ENCODE data around the gene MRPL20.

MRPL20 gene

GRCh38 chr1:1394116-1394515, 13.0 kb downstream of the MRPL20 start:
- TF ChIP-seq SP1 (IDR thresholded peaks at IDR 0.05), result no peak
- no peak for TF ChIP-seq FOXA1 (IDR thresholded peaks at IDR 0.05)
- TF ChIP-seq FOXK2 (IDR thresholded peaks at IDR 0.05), result no peak
- no peak for TF ChIP-seq FOXM1 (IDR thresholded peaks at IDR 0.05; ENCODE audit: borderline replicate concordance)
- TF ChIP-seq SUZ12 (IDR thresholded peaks at IDR 0.05), result no peak
- TF ChIP-seq L3MBTL2 (conservative IDR thresholded peaks at IDR 0.05), result no peak
- no peak for TF ChIP-seq ZNF384 (IDR thresholded peaks at IDR 0.05)
- no peak for TF ChIP-seq PKNOX1 (IDR thresholded peaks at IDR 0.05)
- TF ChIP-seq HDGF (IDR thresholded peaks at IDR 0.05; ENCODE audit: borderline replicate concordance), result no peak
- no peak for TF ChIP-seq NFRKB (IDR thresholded peaks at IDR 0.05)
- no peak for TF ChIP-seq ELF4 (IDR thresholded peaks at IDR 0.05)
- TF ChIP-seq CTBP1 (IDR thresholded peaks at IDR 0.05; ENCODE audit: borderline replicate concordance), result no peak
- TF ChIP-seq LEF1 (IDR thresholded peaks at IDR 0.05; ENCODE audit: borderline replicate concordance), result no peak
- TF ChIP-seq TARDBP (IDR thresholded peaks at IDR 0.05), result no peak
- CTCF ChIA-PET, result no interaction called here
- DNase-seq (ENCODE audit: extremely low spot score), result no peak
- POLR2A ChIA-PET, result no interaction called here

- ChIA-PET POLR2A (no interaction called here), CTCF (no interaction called here)
- TF ChIP-seq ZNF384 (IDR thresholded peaks at IDR 0.05) (no peak), BHLHE40 (IDR thresholded peaks at IDR 0.05; ENCODE audit: borderline replicate concordance) (no peak)
- DNase-seq (ENCODE audit: extremely low spot score), result no peak
Measured at GRCh38 chr1:1393428-1393827, 13.7 kb downstream of the MRPL20 start.

- CTCF ChIA-PET, result interaction anchor here (2.5 kb wide), 1 partner anchor 9 kb away, joined by 9 read pairs; no protein-coding TSS in a partner anchor
- no peak for DNase-seq (ENCODE audit: extremely low spot score)
- TF ChIP-seq ELF4 (IDR thresholded peaks at IDR 0.05) (no peak), BHLHE40 (IDR thresholded peaks at IDR 0.05; ENCODE audit: borderline replicate concordance) (no peak), CTBP1 (IDR thresholded peaks at IDR 0.05; ENCODE audit: borderline replicate concordance) (no peak), HDGF (IDR thresholded peaks at IDR 0.05; ENCODE audit: borderline replicate concordance) (no peak), SUZ12 (IDR thresholded peaks at IDR 0.05) (no peak), NFRKB (IDR thresholded peaks at IDR 0.05) (no peak), TARDBP (IDR thresholded peaks at IDR 0.05) (no peak), ZNF384 (IDR thresholded peaks at IDR 0.05) (no peak), ARNT (IDR thresholded peaks at IDR 0.05) (no peak), FOXM1 (IDR thresholded peaks at IDR 0.05; ENCODE audit: borderline replicate concordance) (no peak), FOXK2 (IDR thresholded peaks at IDR 0.05) (no peak), FOXA1 (IDR thresholded peaks at IDR 0.05) (no peak), L3MBTL2 (conservative IDR thresholded peaks at IDR 0.05) (no peak), SP1 (IDR thresholded peaks at IDR 0.05) (no peak), LEF1 (IDR thresholded peaks at IDR 0.05; ENCODE audit: borderline replicate concordance) (no peak), PKNOX1 (IDR thresholded peaks at IDR 0.05) (no peak)
- POLR2A ChIA-PET, result no interaction called here
Measured at GRCh38 chr1:1393014-1393413, 14.1 kb downstream of the MRPL20 start.

- POLR2A ChIA-PET, result interaction anchor here (1.8 kb wide), 1 partner anchor 8 kb away, joined by 7 read pairs; the partner anchor contains the start of gene CCNL2
- CTCF ChIA-PET, result interaction anchor here (2.5 kb wide), 1 partner anchor 11 kb away, joined by 9 read pairs; no protein-coding TSS in a partner anchor
- TF ChIP-seq TARDBP (IDR thresholded peaks at IDR 0.05), result no peak
- TF ChIP-seq L3MBTL2 (conservative IDR thresholded peaks at IDR 0.05), result no peak
- no peak for TF ChIP-seq FOXK2 (IDR thresholded peaks at IDR 0.05)
- TF ChIP-seq ZNF384 (IDR thresholded peaks at IDR 0.05), result no peak
- TF ChIP-seq ARNT (IDR thresholded peaks at IDR 0.05), result no peak
- no peak for TF ChIP-seq HDGF (IDR thresholded peaks at IDR 0.05; ENCODE audit: borderline replicate concordance)
- no peak for TF ChIP-seq SP1 (IDR thresholded peaks at IDR 0.05)
- TF ChIP-seq NFRKB (IDR thresholded peaks at IDR 0.05), result no peak
- TF ChIP-seq FOXM1 (IDR thresholded peaks at IDR 0.05; ENCODE audit: borderline replicate concordance), result no peak
- TF ChIP-seq LEF1 (IDR thresholded peaks at IDR 0.05; ENCODE audit: borderline replicate concordance), result no peak
- TF ChIP-seq CTBP1 (IDR thresholded peaks at IDR 0.05; ENCODE audit: borderline replicate concordance), result no peak
- no peak for TF ChIP-seq BHLHE40 (IDR thresholded peaks at IDR 0.05; ENCODE audit: borderline replicate concordance)
- TF ChIP-seq PKNOX1 (IDR thresholded peaks at IDR 0.05), result no peak
- TF ChIP-seq SUZ12 (IDR thresholded peaks at IDR 0.05), result no peak
- TF ChIP-seq FOXA1 (IDR thresholded peaks at IDR 0.05), result no peak
- no peak for TF ChIP-seq ELF4 (IDR thresholded peaks at IDR 0.05)
- DNase-seq (ENCODE audit: extremely low spot score), result no peak
Measured at GRCh38 chr1:1391225-1391624, 15.9 kb downstream of the MRPL20 start.

DNA sequence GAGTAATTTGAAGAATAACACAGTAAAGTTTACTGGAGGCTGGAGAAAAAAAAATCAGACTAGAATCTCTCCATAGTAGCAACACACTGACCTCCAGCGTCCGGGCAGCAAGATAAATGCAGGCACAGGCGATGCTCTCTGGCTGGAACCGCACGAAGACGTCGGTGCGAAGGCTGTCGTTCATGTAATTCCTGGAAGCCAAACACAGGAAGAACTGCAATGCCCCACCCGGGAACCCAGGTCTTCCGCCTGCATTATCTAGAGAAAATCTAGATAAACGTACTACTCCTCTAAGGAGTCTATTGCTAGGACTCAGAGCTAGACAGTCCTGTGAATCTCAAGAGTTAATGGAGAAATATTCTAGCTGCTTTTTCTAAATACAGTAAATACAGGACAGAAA, 16.4 kb downstream of the MRPL20 start:
- POLR2A ChIA-PET, result interaction anchor here (1.8 kb wide), 1 partner anchor 8 kb away, joined by 7 read pairs; the partner anchor contains the start of gene CCNL2
- TF ChIP-seq NFRKB (IDR thresholded peaks at IDR 0.05) (no peak), L3MBTL2 (conservative IDR thresholded peaks at IDR 0.05) (no peak), PKNOX1 (IDR thresholded peaks at IDR 0.05) (no peak), SP1 (IDR thresholded peaks at IDR 0.05) (no peak), FOXA1 (IDR thresholded peaks at IDR 0.05) (no peak), ZNF384 (IDR thresholded peaks at IDR 0.05) (no peak), ARNT (IDR thresholded peaks at IDR 0.05) (no peak), BHLHE40 (IDR thresholded peaks at IDR 0.05; ENCODE audit: borderline replicate concordance) (no peak), TARDBP (IDR thresholded peaks at IDR 0.05) (no peak), FOXM1 (IDR thresholded peaks at IDR 0.05; ENCODE audit: borderline replicate concordance) (no peak), HDGF (IDR thresholded peaks at IDR 0.05; ENCODE audit: borderline replicate concordance) (no peak), FOXK2 (IDR thresholded peaks at IDR 0.05) (no peak), CTBP1 (IDR thresholded peaks at IDR 0.05; ENCODE audit: borderline replicate concordance) (no peak), ELF4 (IDR thresholded peaks at IDR 0.05) (no peak), SUZ12 (IDR thresholded peaks at IDR 0.05) (no peak), LEF1 (IDR thresholded peaks at IDR 0.05; ENCODE audit: borderline replicate concordance) (no peak)
- CTCF ChIA-PET, result interaction anchor here (2.5 kb wide), 1 partner anchor 12 kb away, joined by 9 read pairs; no protein-coding TSS in a partner anchor
- no peak for DNase-seq (ENCODE audit: extremely low spot score)
